ENCODE measurements around the gene EMC7. TPM values are rescaled to one million over a fixed set of nuclear protein-coding genes. Genes with fewer than 3 reads are reported as not detected.
A peak's percentile ranks its signal among the peaks of the same experiment; 100 is the strongest.

The EMC7 gene
- polyA plus RNA-seq, 6 donors from 2014 or later = 91.8 to 106 (median 96.0) TPM

DNA sequence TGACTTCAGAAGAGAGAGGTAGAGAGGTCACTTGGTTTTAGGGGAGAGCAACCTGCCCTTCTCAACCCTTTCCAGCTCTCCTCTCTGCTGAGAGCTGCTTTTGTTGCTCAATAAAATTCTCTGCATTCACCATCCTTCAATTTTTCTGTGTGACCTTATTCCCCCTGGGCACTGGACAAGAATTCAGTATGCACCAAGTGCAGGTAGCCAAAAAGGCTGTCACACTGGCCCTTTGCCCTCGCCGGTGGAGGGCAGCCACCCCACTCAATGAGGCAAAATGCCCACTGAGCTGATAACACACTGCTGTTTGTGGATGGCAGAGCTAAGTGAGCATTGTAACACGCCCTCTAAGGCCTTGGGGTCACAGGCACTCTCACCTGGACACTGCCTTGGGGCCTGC lies 13.1 kb upstream of the EMC7 start:
- no peak overlapping the region for H3K27ac Mint-ChIP-seq
- ATAC-seq (ENCODE audit: low read depth in 2 of 2) (no peak), DNase-seq (no peak)
- no peaks in the 10 kb centered on the region for H3K4me1 Mint-ChIP-seq
- H3K9me3 Mint-ChIP-seq = no peaks in the 10 kb centered on the region
- H3K4me3 Mint-ChIP-seq = no peak overlapping the region
- H3K36me3 Mint-ChIP-seq = no peaks in the 10 kb centered on the region
- H3K27me3 Mint-ChIP-seq = peaks cover 12 to 17% (median 13%) of the 10 kb centered on the region in 3 donors

GRCh38 chr15:34114215-34114614 lies 12.6 kb upstream of the EMC7 start:
- ATAC-seq (ENCODE audit: low read depth in 2 of 2) = no peak
- H3K27ac Mint-ChIP-seq = no peak overlapping the region
- no peaks in the 10 kb centered on the region for H3K9me3 Mint-ChIP-seq

DNA sequence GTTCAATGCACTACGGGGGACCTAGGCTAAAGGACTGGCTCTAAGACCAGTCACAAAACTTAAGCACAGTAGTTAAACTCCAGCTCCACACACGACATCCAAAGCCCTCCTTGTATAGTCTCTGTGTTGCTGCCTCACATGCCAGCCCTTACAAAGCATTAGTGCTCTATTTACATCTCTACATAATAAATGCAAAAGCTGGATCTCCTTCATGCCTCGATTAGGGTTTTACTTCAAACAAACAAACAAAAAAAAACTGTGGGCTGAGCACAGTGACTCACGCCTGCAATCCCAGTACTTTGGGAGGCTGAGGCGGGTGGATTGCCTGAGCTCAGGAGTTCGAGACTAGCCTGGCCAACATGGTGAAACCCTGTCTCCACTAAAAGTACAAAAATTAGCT lies 9.8 kb upstream of the EMC7 start:
- ATAC-seq (ENCODE audit: low read depth in 2 of 2) (no peak), DNase-seq (no peak)
- Mint-ChIP-seq H3K27ac (no peak overlapping the region), H3K4me3 (no peak overlapping the region), H3K9me3 (no peaks in the 10 kb centered on the region), H3K4me1 (no peaks in the 10 kb centered on the region), H3K36me3 (no peaks in the 10 kb centered on the region), H3K27me3 (peaks cover under 1 to 10% (median 4%) of the 10 kb centered on the region in 3 donors)

More at GRCh38 chr15:34114215-34114614, 12.6 kb upstream of the EMC7 start:
- peaks cover 11 to 17% (median 12%) of the 10 kb centered on the region in 3 donors for H3K27me3 Mint-ChIP-seq
- no peaks in the 10 kb centered on the region for H3K36me3 Mint-ChIP-seq
- H3K4me1 Mint-ChIP-seq = no peaks in the 10 kb centered on the region
- no peak overlapping the region for H3K4me3 Mint-ChIP-seq
- DNase-seq = no peak

GRCh38 chr15:34109797-34110663 lies 8.4 kb upstream of the EMC7 start:
- Mint-ChIP-seq H3K27ac (no peak overlapping the region), H3K36me3 (no peaks in the 10 kb centered on the region), H3K4me3 (peak overlapping the region in 1 of 8 donors; percentile 20), H3K9me3 (peaks cover 0 to 1% (median 0%) of the 10 kb centered on the region in 7 donors), H3K27me3 (peaks cover 0 to 10% (median 4%) of the 10 kb centered on the region in 3 donors), H3K4me1 (peaks cover 0 to 3% (median 0%) of the 10 kb centered on the region in 3 donors)
- ATAC-seq (ENCODE audit: low read depth in 2 of 2) (peak in 1 of 2 donors; percentile 33), DNase-seq (no peak)

DNA sequence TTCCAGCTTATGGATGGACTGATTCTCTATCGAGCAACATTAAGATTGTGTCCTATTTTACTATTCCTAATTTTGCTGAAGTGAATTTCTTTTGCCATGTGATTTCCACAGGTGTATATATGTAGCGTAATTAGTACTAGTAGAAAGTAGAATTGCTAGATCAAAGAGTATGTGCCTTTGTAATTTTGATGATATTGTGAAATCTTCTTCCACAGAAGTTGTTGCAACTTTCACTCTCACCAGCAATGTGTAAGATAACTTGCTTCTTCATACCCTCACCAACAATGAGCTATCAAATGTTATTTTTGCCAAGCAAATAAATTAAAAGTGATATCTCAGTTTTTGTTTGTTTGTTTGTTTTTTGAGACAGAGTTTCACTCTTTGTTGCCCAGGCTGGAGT lies 5.7 kb upstream of the EMC7 start:
- no peak for ATAC-seq (ENCODE audit: low read depth in 2 of 2)
- no peak overlapping the region for H3K4me3 Mint-ChIP-seq
- no peaks in the 10 kb centered on the region for H3K27me3 Mint-ChIP-seq
- H3K9me3 Mint-ChIP-seq = peaks cover 0 to 2% (median 0%) of the 10 kb centered on the region in 7 donors
- no peak for DNase-seq
- no peaks in the 10 kb centered on the region for H3K36me3 Mint-ChIP-seq
- no peak overlapping the region for H3K27ac Mint-ChIP-seq
- peaks cover 0 to 14% (median 0%) of the 10 kb centered on the region in 3 donors for H3K4me1 Mint-ChIP-seq

DNA sequence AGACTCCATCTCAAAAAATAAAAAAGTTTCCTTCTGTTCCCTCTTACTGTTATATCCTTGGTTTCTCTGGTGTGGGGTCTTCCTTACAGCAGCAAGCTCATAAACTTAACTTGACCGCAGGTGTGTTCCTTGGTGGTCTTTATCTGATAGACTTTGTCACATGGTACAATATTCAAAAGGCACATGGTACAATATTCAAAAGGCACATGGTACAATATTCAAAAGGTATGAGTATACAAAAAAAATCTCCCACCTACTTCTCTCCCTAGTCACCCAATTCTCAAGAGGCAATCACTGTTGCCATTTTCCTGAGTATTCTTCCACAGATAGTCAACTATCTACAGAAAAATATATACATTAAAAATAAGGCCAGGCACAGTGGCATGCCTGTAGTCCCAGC lies 4.8 kb upstream of the EMC7 start:
- no peak overlapping the region for H3K27ac Mint-ChIP-seq
- H3K4me1 Mint-ChIP-seq = peaks cover 4 to 22% (median 4%) of the 10 kb centered on the region in 3 donors

DNA sequence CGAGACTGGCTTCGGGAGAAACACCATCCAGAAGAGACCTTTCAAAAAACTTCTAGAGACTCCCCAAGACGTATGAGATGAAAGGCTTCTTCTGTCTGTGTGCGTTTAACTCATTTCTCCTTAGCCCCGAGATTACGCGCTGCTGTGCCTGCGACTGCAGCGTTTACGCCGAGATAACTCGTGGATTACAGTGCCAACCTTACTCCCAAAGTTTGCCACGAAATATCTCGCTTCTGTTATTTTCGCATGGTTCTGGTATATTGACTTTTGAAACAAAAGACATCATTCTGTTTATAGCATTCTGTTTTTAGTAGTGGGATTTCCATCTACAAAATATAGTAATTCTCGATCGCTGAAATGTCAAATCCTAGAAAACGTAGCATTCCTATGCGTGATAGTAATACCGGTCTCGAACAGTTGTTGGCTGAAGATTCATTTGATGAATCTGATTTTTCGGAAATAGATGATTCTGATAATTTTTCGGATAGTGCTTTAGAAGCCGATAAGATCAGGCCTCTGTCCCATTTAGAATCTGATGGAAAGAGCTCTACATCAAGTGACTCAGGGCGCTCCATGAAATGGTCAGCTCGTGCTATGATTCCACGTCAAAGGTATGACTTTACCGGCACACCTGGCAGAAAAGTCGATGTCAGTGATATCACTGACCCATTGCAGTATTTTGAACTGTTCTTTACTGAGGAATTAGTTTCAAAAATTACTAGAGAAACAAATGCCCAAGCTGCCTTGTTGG lies 688 bp upstream of the EMC7 start:
- peaks cover 13 to 45% (median 22%) of the 10 kb centered on the region in 3 donors for H3K4me1 Mint-ChIP-seq
- no peaks in the 10 kb centered on the region for H3K27me3 Mint-ChIP-seq
- no peak for DNase-seq
- peak overlapping the region; percentile 98 to 100 (median 99) for H3K27ac Mint-ChIP-seq
- peaks cover 0 to 3% (median 0%) of the 10 kb centered on the region in 7 donors for H3K9me3 Mint-ChIP-seq
- ATAC-seq (ENCODE audit: low read depth in 2 of 2) = no peak
- H3K4me3 Mint-ChIP-seq = peak overlapping the region; percentile 96 to 100 (median 99)
- peaks cover 0 to 6% of the 10 kb centered on the region in 2 donors for H3K36me3 Mint-ChIP-seq

More for the DNA sequence above, 4.8 kb upstream of the EMC7 start:
- Mint-ChIP-seq H3K36me3 (peaks cover 0 to 6% of the 10 kb centered on the region in 2 donors), H3K9me3 (peaks cover 0 to 3% (median 0%) of the 10 kb centered on the region in 7 donors), H3K27me3 (no peaks in the 10 kb centered on the region), H3K4me3 (peak overlapping the region in 1 of 8 donors; percentile 77)
- no peak for DNase-seq
- no peak for ATAC-seq (ENCODE audit: low read depth in 2 of 2)

DNA sequence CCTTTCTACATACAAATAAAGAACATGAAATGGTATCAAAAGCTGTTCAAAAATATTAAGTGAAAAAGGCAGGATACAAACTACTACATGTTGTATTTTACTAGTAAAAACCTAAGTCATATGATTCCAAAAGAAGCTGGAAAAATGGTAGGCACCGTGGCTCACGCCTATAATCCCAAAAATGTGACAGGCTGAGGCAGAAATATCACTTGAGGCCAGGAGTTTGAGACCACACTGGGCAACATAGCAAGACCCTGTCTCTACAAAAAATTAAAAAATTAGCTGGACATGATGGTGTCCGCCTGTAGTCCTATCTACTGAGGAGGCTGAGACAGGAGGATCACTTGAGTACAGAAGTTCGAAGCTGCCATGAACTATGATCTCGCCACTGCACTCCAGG lies 1.7 kb downstream of the EMC7 start:
- Mint-ChIP-seq H3K36me3 (peaks cover 0 to 9% of the 10 kb centered on the region in 2 donors), H3K4me3 (peak overlapping the region in 6 of 8 donors; percentile 22 to 100 (median 84)), H3K27me3 (no peaks in the 10 kb centered on the region), H3K9me3 (peaks cover 0 to 3% (median 0%) of the 10 kb centered on the region in 7 donors), H3K4me1 (peaks cover 13 to 41% (median 22%) of the 10 kb centered on the region in 3 donors), H3K27ac (peak overlapping the region in 3 of 6 donors; percentile 36 to 99 (median 60))
- DNase-seq = no peak
- ATAC-seq (ENCODE audit: low read depth in 2 of 2) = no peak

GRCh38 chr15:34085746-34086145 lies 15.9 kb downstream of the EMC7 start:
- H3K27me3 Mint-ChIP-seq = no peaks in the 10 kb centered on the region

GRCh38 chr15:34084086-34084485 lies 17.6 kb downstream of the EMC7 start:
- H3K9me3 Mint-ChIP-seq = no peaks in the 10 kb centered on the region
- H3K27me3 Mint-ChIP-seq = no peaks in the 10 kb centered on the region
- DNase-seq (no peak), ATAC-seq (ENCODE audit: low read depth in 2 of 2) (no peak)
- no peaks in the 10 kb centered on the region for H3K4me1 Mint-ChIP-seq
- no peak overlapping the region for H3K27ac Mint-ChIP-seq
- peaks cover 0 to 29% of the 10 kb centered on the region in 2 donors for H3K36me3 Mint-ChIP-seq
- H3K4me3 Mint-ChIP-seq = no peak overlapping the region

More at GRCh38 chr15:34085746-34086145, 15.9 kb downstream of the EMC7 start:
- Mint-ChIP-seq H3K4me3 (no peak overlapping the region), H3K36me3 (peaks cover 0 to 29% of the 10 kb centered on the region in 2 donors), H3K27ac (no peak overlapping the region), H3K9me3 (no peaks in the 10 kb centered on the region), H3K4me1 (no peaks in the 10 kb centered on the region)
- no peak for ATAC-seq (ENCODE audit: low read depth in 2 of 2)
- DNase-seq = no peak

DNA sequence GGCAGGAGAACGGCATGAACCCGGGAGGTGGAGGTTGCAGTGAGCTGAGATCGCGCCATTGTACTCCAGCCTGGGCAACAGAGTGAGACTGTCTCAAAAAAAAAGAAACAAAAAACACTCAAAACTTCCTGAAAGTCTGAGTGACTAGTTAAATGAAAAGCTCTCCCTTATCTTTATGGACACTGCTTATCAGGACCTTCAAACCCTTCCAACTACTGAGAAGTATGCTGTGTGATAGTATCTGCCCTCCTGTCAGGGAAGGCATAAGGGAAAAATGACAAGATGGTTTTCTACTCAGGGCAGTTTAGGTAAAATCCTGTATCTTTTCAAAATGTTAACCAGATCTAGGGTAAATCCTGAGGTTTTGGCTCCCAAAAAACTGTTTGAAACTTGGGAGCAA lies 21.8 kb downstream of the EMC7 start:
- H3K27ac Mint-ChIP-seq = no peak overlapping the region
- no peaks in the 10 kb centered on the region for H3K27me3 Mint-ChIP-seq
- H3K9me3 Mint-ChIP-seq = peaks cover 0 to 6% (median 2%) of the 10 kb centered on the region in 7 donors
- peaks cover 10 to 12% of the 10 kb centered on the region in 2 donors for H3K36me3 Mint-ChIP-seq
- ATAC-seq (ENCODE audit: low read depth in 2 of 2) (no peak), DNase-seq (no peak)
- H3K4me1 Mint-ChIP-seq = peaks cover 0 to 9% (median 0%) of the 10 kb centered on the region in 3 donors
- no peak overlapping the region for H3K4me3 Mint-ChIP-seq

DNA sequence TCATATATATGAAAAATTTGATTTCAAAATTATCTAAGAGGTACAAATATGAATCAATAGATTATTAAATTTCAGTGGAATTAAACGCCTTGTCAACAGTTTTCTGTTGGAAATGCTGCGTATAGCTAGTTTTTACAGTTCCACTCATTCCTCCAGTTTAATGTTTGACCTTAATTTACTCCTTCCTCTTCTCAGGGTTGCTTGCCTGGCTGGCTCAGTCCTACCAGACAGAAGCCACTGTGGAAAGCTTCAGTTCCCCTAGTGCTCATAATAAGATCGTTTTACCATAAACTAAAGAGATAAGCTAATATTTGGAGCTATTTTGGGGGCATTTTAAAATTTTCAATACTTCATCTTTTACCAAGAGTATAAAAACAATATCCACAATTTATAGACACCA lies 22.8 kb downstream of the EMC7 start:
- Mint-ChIP-seq H3K4me3 (no peak overlapping the region), H3K27ac (no peak overlapping the region), H3K9me3 (peaks cover 0 to 10% (median 2%) of the 10 kb centered on the region in 7 donors), H3K4me1 (peaks cover 0 to 9% (median 0%) of the 10 kb centered on the region in 3 donors), H3K27me3 (no peaks in the 10 kb centered on the region), H3K36me3 (peaks cover 10 to 11% of the 10 kb centered on the region in 2 donors)
- no peak for ATAC-seq (ENCODE audit: low read depth in 2 of 2)
- no peak for DNase-seq

- Mint-ChIP-seq H3K27ac (no peak overlapping the region), H3K36me3 (peaks cover 5 to 10% of the 10 kb centered on the region in 2 donors), H3K4me3 (no peak overlapping the region), H3K9me3 (peaks cover 0 to 10% (median 2%) of the 10 kb centered on the region in 7 donors), H3K4me1 (peaks cover 0 to 9% (median 0%) of the 10 kb centered on the region in 3 donors), H3K27me3 (no peaks in the 10 kb centered on the region)
- DNase-seq = no peak
- ATAC-seq (ENCODE audit: low read depth in 2 of 2) = no peak
These were observed 24.9 kb downstream of the EMC7 start for GRCh38 chr15:34076785-34077184.
